Measurements from ENCODE around the gene AKIP1.

GRCh38 chr11:8870411-8871170 lies 40.4 kb upstream of the AKIP1 start:
- TF ChIP-seq CTCF (IDR thresholded peaks at IDR 0.05) (no peak), POLR2A (IDR thresholded peaks at IDR 0.05) (no peak)

Measured in vagina (tissue), 2 donors.